Lower leg skin (tissue), 3 donors: ENCODE measurements around the gene SYCP3.

Experiments
- POLR2A ChIP-seq, 2 donors: fragments of 450-650 bp; IDR thresholded peaks; one replicate each; pipeline ENCODE4 v1.6.1; 2016 to 2017; ENCODE audit warnings: antibody characterized with exemption in 2 of 2, mild to moderate bottlenecking in 1 of 2, moderate library complexity in 1 of 2
- TF ChIP-seq, protein P1 (sequence below), 3 donors: fragments of 450-650 bp; IDR thresholded peaks; one replicate each; pipeline ENCODE4 v1.5.1; 2016; ENCODE audit warnings: antibody characterized with exemption in 3 of 3, mild to moderate bottlenecking in 3 of 3, moderate library complexity in 2 of 3

DNA sequence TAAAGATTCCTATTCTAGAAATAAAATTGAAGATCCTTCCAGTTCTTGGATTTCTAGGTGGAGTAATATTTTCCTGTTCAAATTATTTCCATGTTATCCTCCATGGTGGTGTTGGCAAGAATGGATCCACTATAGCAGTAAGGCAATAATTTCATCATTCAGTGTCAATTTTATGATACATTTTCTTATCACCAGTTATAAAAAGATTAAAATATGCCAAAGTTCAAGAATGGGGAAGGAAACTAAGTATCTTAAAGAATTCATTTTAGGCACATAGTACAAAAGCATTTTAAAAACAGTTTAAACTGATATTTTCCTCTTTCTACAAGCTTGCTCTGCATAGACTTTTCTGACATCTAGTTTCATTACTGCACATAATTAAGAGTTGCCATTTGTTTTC lies 19.1 kb downstream of the SYCP3 start:
- TF ChIP-seq, protein P1, sequence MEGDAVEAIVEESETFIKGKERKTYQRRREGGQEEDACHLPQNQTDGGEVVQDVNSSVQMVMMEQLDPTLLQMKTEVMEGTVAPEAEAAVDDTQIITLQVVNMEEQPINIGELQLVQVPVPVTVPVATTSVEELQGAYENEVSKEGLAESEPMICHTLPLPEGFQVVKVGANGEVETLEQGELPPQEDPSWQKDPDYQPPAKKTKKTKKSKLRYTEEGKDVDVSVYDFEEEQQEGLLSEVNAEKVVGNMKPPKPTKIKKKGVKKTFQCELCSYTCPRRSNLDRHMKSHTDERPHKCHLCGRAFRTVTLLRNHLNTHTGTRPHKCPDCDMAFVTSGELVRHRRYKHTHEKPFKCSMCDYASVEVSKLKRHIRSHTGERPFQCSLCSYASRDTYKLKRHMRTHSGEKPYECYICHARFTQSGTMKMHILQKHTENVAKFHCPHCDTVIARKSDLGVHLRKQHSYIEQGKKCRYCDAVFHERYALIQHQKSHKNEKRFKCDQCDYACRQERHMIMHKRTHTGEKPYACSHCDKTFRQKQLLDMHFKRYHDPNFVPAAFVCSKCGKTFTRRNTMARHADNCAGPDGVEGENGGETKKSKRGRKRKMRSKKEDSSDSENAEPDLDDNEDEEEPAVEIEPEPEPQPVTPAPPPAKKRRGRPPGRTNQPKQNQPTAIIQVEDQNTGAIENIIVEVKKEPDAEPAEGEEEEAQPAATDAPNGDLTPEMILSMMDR (IDR thresholded peaks at IDR 0.05), result no peak
- TF ChIP-seq POLR2A (IDR thresholded peaks at IDR 0.05), result no peak
